Bronchial epithelial cell (primary cell): Measurements from ENCODE around the gene CLSTN2. TPM values are rescaled to one million over a fixed set of nuclear protein-coding genes. Genes with fewer than 3 reads are reported as not detected.

Experiments
- DNase-seq: peaks from one replicate; pipeline ENCODE4 v3.0.0-alpha.2; 2010; ENCODE audit warnings: low read depth
- FAIRE-seq: peaks from 2 replicates; lab custom pipeline; 2011; peaks lifted over from hg19 to GRCh38; lab: Jason Lieb, UNC
- H3K27me3 ChIP-seq: 2 replicates; pipeline ENCODE4 v1.5.1; 2011; ENCODE audit warnings: low read length; ENCODE audit not compliant: control insufficient read depth, insufficient read depth
- H3K36me3 ChIP-seq: 2 replicates; pipeline ENCODE4 v1.5.1; 2011; ENCODE audit warnings: low read length; ENCODE audit not compliant: control insufficient read depth, insufficient read depth
- H3K4me3 ChIP-seq: 2 replicates; pipeline ENCODE4 v1.5.1; 2011; ENCODE audit warnings: mild to moderate bottlenecking, low read depth, low read length, control low read depth
- total RNA-seq: library from RNA; depleted of rRNA; stranded (reverse); fragments of >200 nt; gene quantifications from 2 replicates; pipeline ENCODE4 v1.2.1, GENCODE V29; 2014
- TF ChIP-seq, protein P1 (sequence below): IDR thresholded peaks from 2 replicates; pipeline ENCODE4 v1.5.1; 2011; ENCODE audit warnings: mild to moderate bottlenecking, moderate library complexity, low read length, control low read depth, inconsistent platforms; ENCODE audit not compliant: insufficient read depth, severe bottlenecking

Gene CLSTN2
- total RNA-seq, 1 donor from 2014 or later, result 0.26 TPM

GRCh38 chr3:140157161-140157560 lies 222.2 kb downstream of the CLSTN2 start:
- TF ChIP-seq, protein P1, sequence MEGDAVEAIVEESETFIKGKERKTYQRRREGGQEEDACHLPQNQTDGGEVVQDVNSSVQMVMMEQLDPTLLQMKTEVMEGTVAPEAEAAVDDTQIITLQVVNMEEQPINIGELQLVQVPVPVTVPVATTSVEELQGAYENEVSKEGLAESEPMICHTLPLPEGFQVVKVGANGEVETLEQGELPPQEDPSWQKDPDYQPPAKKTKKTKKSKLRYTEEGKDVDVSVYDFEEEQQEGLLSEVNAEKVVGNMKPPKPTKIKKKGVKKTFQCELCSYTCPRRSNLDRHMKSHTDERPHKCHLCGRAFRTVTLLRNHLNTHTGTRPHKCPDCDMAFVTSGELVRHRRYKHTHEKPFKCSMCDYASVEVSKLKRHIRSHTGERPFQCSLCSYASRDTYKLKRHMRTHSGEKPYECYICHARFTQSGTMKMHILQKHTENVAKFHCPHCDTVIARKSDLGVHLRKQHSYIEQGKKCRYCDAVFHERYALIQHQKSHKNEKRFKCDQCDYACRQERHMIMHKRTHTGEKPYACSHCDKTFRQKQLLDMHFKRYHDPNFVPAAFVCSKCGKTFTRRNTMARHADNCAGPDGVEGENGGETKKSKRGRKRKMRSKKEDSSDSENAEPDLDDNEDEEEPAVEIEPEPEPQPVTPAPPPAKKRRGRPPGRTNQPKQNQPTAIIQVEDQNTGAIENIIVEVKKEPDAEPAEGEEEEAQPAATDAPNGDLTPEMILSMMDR, result no peak
- Histone ChIP-seq H3K36me3 (no peaks in the 10 kb centered on the region), H3K4me3 (no peak overlapping the region), H3K27me3 (no peaks in the 10 kb centered on the region)
- no peak for DNase-seq
- FAIRE-seq, result no peak

DNA sequence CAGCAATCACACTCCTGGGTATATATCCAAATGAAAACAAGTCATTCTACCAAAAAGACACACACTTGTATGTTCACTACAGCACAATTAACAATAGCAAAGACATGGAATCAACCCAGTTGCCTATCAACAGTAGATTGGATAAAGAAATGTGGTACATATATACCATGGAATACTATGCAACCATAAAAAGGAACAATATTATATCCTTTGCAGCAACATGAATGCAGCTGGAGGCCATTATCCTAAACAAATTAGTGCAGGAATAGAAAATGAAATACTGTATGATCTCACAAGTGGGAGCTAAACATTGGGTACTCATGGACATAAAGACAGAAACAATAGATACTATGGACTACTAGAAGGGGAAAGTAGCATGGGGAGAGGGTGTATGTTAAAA lies 224.7 kb downstream of the CLSTN2 start:
- H3K36me3 ChIP-seq, result no peaks in the 10 kb centered on the region
- H3K27me3 ChIP-seq, result no peaks in the 10 kb centered on the region
- FAIRE-seq (no peak), DNase-seq (no peak)
- H3K4me3 ChIP-seq, result no peak overlapping the region
- TF ChIP-seq, protein P1, result no peak

DNA sequence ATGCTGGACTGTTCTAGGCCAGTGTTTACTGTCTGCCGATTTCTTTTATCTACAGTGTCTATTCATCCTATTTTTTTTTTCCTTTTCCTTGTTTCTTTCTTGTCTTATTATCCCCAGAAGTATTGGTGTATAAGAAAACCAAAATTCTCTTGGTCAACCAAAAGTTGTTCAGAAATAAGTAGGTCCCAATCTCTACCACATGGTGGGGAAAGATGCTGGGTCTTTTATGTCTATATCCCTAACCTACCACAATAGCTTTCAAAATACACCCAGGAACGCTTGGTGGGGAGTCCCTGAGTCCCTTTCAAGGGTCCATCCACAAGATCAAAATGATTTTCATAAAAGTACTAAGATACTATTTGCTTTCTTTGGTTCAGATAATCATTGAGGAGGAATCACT lies 225.6 kb downstream of the CLSTN2 start:
- no peaks in the 10 kb centered on the region for H3K27me3 ChIP-seq
- H3K36me3 ChIP-seq, result no peaks in the 10 kb centered on the region
- no peak for DNase-seq
- H3K4me3 ChIP-seq, result no peak overlapping the region
- TF ChIP-seq, protein P1, result no peak
- FAIRE-seq, result no peak

DNA sequence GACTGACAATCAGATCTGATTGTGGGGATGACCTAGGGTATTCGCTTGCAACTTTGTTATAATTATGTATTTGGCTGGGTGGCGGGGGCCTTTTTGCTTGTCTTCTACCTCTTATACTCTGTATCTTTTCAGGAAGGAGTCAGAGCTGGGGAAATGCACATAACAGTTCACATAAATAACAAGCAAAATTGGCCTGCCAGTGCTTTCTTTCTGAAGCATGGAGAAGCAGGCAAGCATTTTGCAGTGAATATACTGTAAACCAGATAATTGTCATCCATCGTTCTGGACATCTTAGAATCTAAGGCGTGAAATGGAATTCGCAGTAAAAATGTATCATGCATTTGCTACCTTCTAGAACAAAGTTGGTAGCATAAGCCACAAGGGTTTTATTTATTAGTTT lies 227.6 kb downstream of the CLSTN2 start:
- TF ChIP-seq, protein P1, result no peak
- Histone ChIP-seq H3K4me3 (no peak overlapping the region), H3K27me3 (no peaks in the 10 kb centered on the region), H3K36me3 (no peaks in the 10 kb centered on the region)
- no peak for FAIRE-seq
- DNase-seq, result no peak

GRCh38 chr3:140163159-140163763 lies 228.3 kb downstream of the CLSTN2 start:
- no peak for FAIRE-seq
- TF ChIP-seq, protein P1, result no peak
- Histone ChIP-seq H3K36me3 (no peaks in the 10 kb centered on the region), H3K4me3 (no peak overlapping the region), H3K27me3 (no peaks in the 10 kb centered on the region)
- no peak for DNase-seq

DNA sequence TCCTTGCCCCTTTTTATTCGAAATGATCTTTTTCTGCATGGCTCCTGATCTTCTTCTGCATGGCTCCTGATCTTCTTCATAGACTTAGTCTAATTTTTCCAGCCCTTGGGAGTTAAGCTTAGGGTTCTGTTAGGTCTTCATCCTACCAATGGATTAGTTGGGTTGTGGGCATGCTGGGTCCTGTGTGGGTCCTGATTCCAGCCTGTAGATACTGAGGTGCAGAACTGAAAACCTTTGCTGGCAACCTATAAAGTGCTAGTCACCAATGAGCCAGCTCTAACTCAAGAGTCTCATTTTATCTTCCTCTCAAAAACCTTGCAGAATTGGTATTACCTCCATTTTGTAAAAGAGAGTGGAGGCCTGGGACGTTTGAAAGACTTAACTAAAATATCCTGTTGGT lies 229.2 kb downstream of the CLSTN2 start:
- no peak overlapping the region for H3K4me3 ChIP-seq
- no peaks in the 10 kb centered on the region for H3K36me3 ChIP-seq
- no peaks in the 10 kb centered on the region for H3K27me3 ChIP-seq
- DNase-seq (no peak), FAIRE-seq (no peak)
- TF ChIP-seq, protein P1, result no peak
